Measurements from ENCODE around the gene ASXL1. TPM values are rescaled to one million over a fixed set of nuclear protein-coding genes. Genes with fewer than 3 reads are reported as not detected.
"Not testable (repeated sequence)": the region's sequence is repeated elsewhere in the genome, so short reads cannot be mapped to it uniquely, and the experiment has no call there.

The ASXL1 gene
- total RNA-seq, 2 donors from 2014 or later = 74.5 to 135 TPM

DNA sequence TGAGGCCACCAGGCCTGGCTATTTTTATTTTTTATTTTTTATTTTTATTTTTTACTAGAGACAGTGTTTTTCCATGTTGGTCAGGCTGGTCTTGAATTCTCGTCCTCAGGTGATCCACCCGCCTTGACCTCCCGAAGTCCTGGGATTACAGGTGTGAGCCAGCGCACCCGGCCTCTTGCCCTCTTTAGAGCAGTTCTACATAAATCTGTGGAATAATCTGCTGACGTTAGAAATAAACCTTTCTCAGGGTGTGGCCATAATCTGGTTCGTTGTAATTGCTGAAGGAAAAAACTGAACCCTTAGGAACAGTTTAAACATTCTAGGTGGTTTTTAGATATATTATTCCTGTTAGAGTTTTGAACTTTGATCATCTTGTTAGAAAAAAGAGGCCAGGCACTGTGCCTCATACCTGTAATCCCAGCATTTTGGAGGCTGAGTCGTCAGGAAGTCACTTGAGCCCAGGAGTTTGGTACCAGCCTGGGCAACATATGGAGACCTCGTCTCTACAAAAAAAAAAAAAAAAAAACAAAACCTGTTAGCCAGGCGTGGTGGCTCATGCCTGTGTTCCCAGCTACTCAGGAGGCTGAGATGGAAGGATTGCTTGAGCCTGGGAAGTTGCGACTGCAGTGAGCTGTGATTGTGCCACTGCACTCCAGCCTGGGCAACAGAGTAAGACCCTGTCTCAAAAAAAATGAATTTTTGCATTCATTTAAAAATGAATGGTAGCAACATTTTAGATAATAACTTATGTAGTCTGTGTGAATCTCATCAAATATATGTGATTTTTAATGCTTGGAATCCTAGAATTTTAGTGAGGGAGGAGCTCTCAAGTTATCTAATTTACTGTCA lies 24.2 kb downstream of the ASXL1 start:
- no peak for ATAC-seq (ENCODE audit: insufficient number of reproducible peaks, low FRiP score, low read depth)
- H3K9me3 ChIP-seq = no peaks in the 10 kb centered on the region
- TF ChIP-seq, protein P1, sequence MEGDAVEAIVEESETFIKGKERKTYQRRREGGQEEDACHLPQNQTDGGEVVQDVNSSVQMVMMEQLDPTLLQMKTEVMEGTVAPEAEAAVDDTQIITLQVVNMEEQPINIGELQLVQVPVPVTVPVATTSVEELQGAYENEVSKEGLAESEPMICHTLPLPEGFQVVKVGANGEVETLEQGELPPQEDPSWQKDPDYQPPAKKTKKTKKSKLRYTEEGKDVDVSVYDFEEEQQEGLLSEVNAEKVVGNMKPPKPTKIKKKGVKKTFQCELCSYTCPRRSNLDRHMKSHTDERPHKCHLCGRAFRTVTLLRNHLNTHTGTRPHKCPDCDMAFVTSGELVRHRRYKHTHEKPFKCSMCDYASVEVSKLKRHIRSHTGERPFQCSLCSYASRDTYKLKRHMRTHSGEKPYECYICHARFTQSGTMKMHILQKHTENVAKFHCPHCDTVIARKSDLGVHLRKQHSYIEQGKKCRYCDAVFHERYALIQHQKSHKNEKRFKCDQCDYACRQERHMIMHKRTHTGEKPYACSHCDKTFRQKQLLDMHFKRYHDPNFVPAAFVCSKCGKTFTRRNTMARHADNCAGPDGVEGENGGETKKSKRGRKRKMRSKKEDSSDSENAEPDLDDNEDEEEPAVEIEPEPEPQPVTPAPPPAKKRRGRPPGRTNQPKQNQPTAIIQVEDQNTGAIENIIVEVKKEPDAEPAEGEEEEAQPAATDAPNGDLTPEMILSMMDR (IDR thresholded peaks at IDR 0.05) = no peak
- H3K27ac ChIP-seq = no peak overlapping the region
- H3K36me3 ChIP-seq = no peaks in the 10 kb centered on the region
- DNase-seq (ENCODE audit: low spot score) = no peak
- H3K27me3 ChIP-seq (replicated peaks; ENCODE audit: insufficient read depth) = no peaks in the 10 kb centered on the region
- H3K4me3 ChIP-seq = no peak overlapping the region
- peaks cover 12 to 33% of the 10 kb centered on the region in 2 donors for H3K4me1 ChIP-seq (ENCODE audit: control insufficient read depth in 1 of 2, low read depth in 2 of 2)

DNA sequence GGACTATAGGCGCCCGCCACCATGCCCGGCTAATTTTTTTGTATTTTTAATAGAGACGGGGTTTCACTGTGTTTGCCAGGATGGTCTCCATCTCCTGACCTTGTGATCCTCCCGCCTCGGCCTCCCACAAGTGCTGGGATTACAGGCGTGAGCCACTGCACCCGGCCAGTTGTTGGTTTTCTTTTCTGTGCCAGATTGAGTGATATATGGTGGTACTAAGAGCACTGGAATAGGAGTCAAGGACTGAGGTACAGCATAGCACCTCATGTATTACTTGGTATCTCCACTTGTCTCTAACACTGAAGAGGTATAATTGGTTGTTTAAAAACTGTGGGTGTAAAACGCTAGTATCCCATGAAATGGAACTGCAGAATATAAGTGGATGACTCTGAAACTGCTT lies 25.3 kb downstream of the ASXL1 start:
- not testable (repeated sequence) for H3K27me3 ChIP-seq (replicated peaks; ENCODE audit: insufficient read depth); H3K36me3 ChIP-seq; DNase-seq (ENCODE audit: low spot score); H3K27ac ChIP-seq; H3K9me3 ChIP-seq; ATAC-seq (ENCODE audit: insufficient number of reproducible peaks, low FRiP score, low read depth); H3K4me3 ChIP-seq
- peaks cover 15 to 29% of the 10 kb centered on the region in 2 donors for H3K4me1 ChIP-seq (ENCODE audit: control insufficient read depth in 1 of 2, low read depth in 2 of 2)

DNA sequence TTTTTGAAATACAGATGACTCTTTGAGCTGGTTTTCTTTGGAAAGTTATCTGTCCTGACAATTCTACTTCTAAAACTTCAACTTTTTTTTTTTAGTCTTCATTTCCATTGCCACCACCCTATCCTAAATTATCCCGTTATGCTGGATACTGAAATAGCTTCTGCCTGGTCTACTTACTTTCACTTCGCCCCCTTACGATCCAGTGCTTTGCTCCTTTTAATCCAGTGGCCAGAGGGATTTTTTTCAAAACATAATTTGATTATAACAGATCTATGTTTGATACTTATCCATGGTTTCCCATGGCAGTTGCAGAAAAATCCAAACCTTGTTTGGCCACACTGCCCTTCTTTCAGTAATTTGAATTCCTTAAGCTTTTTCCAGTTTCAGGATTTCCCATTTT lies 27.4 kb downstream of the ASXL1 start:
- H3K36me3 ChIP-seq = no peaks in the 10 kb centered on the region
- H3K4me1 ChIP-seq (ENCODE audit: control insufficient read depth in 1 of 2, low read depth in 2 of 2) = peaks cover 20 to 35% of the 10 kb centered on the region in 2 donors
- TF ChIP-seq, protein P1 (IDR thresholded peaks at IDR 0.05) = no peak
- H3K27ac ChIP-seq = peak overlapping the region; percentile 33 to 37
- no peaks in the 10 kb centered on the region for H3K27me3 ChIP-seq (replicated peaks; ENCODE audit: insufficient read depth)
- H3K4me3 ChIP-seq = peak overlapping the region; percentile 36
- H3K9me3 ChIP-seq = no peaks in the 10 kb centered on the region
- ATAC-seq (ENCODE audit: insufficient number of reproducible peaks, low FRiP score, low read depth) (no peak), DNase-seq (ENCODE audit: low spot score) (no peak)

DNA sequence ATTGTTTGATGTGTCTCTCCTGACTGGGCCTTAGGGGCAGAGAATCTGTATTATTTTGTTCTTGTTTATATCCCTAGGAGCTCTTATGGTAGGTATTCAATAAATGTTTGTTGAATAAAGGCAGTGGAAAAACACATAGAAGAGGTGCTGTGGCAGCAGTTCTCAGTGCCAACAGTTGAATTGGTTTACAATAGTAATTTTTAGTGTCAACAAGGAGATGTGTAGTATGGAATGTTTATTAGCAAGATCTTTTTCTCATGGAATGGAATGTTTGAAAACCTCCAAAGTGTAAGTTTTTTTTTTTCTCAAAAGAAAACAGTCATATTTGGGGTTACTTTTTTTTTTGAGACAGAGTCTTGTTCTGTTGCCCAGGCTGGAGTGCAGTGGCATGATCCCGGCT lies 28.0 kb downstream of the ASXL1 start:
- H3K4me3 ChIP-seq = peak overlapping the region; percentile 36
- H3K36me3 ChIP-seq = no peaks in the 10 kb centered on the region
- no peak for ATAC-seq (ENCODE audit: insufficient number of reproducible peaks, low FRiP score, low read depth)
- peaks cover 20 to 35% of the 10 kb centered on the region in 2 donors for H3K4me1 ChIP-seq (ENCODE audit: control insufficient read depth in 1 of 2, low read depth in 2 of 2)
- no peaks in the 10 kb centered on the region for H3K27me3 ChIP-seq (replicated peaks; ENCODE audit: insufficient read depth)
- DNase-seq (ENCODE audit: low spot score) = no peak
- TF ChIP-seq, protein P1 (IDR thresholded peaks at IDR 0.05) = no peak
- no peaks in the 10 kb centered on the region for H3K9me3 ChIP-seq
- H3K27ac ChIP-seq = peak overlapping the region in 1 of 2 donors; percentile 33

DNA sequence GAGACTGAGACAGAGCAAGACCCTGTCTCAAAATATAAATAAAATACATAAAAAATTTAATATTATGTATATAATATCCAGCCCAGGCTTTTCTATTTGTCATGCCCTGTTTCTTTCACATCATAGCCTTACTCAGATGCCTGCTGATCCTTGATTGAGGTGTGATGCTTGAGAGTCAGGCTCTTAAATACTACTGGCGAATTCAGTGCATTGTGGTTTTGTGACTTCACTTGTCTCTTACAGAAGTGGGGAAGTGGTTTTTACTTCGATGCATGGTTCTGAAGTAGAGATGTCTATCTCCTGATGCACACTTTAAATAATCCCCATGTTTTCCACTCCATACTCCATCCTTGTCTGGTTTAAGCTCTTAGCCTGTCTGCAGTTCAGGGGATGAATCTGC lies 29.1 kb downstream of the ASXL1 start:
- Histone ChIP-seq H3K4me3 (no peak overlapping the region), H3K9me3 (no peaks in the 10 kb centered on the region), H3K27ac (no peak overlapping the region), H3K36me3 (no peaks in the 10 kb centered on the region), H3K27me3 (replicated peaks; ENCODE audit: insufficient read depth) (no peaks in the 10 kb centered on the region), H3K4me1 (ENCODE audit: control insufficient read depth in 1 of 2, low read depth in 2 of 2) (peaks cover 20 to 35% of the 10 kb centered on the region in 2 donors)
- ATAC-seq (ENCODE audit: insufficient number of reproducible peaks, low FRiP score, low read depth) (no peak), DNase-seq (ENCODE audit: low spot score) (no peak)
- TF ChIP-seq, protein P1 (IDR thresholded peaks at IDR 0.05) = no peak
